H1 (cell line): ENCODE data around the gene NLK.

Experiments used
- CHD2 ChIP-seq: IDR thresholded peaks from 2 replicates; pipeline ENCODE4 v1.6.1; 2012; ENCODE audit warnings: low read length, improper control_type of control experiment
- CREB1 ChIP-seq: IDR thresholded peaks from 2 replicates; pipeline ENCODE4 v1.6.1; 2012; ENCODE audit warnings: inconsistent platforms
- EGR1 ChIP-seq: IDR thresholded peaks from 2 replicates; pipeline ENCODE4 v1.6.1; 2011; ENCODE audit warnings: low read depth, low read length, borderline replicate concordance
- EP300 ChIP-seq, 2 experiments: IDR thresholded peaks; 1 replicate in 1 of 2; 2 replicates in 1 of 2; pipeline ENCODE4 v1.6.1; 2011 to 2012; ENCODE audit warnings: low read depth in 2 of 2, low read length in 2 of 2, mild to moderate bottlenecking in 2 of 2, borderline replicate concordance in 1 of 2, inconsistent platforms in 1 of 2, moderate library complexity in 1 of 2
- EZH2 ChIP-seq: fragments of 200-600 bp; sonication (generic); IDR thresholded peaks from 2 replicates; pipeline ENCODE4 v1.7.1; 2012; ENCODE audit warnings: low read depth, mild to moderate bottlenecking, moderate library complexity, low read length, inconsistent platforms; ENCODE audit not compliant: severe bottlenecking
- GABPA ChIP-seq: IDR thresholded peaks from 2 replicates; pipeline ENCODE4 v1.6.1; 2011; ENCODE audit warnings: mild to moderate bottlenecking, low read length, moderate library complexity, borderline replicate concordance; ENCODE audit not compliant: insufficient read depth
- SP1 ChIP-seq: IDR thresholded peaks from 2 replicates; pipeline ENCODE4 v1.6.1; 2011; ENCODE audit warnings: low read depth, low read length
- TF ChIP-seq, protein P1 (sequence below), 3 experiments: IDR thresholded peaks; 1 replicate in 2 of 3; 2 replicates in 1 of 3; pipeline versions ENCODE4 v1.5.1 to v1.6.1; 2011; ENCODE audit warnings: low read length in 3 of 3, mild to moderate bottlenecking in 3 of 3, inconsistent platforms in 2 of 3, low read depth in 1 of 3, moderate library complexity in 1 of 3; ENCODE audit not compliant: insufficient read depth in 1 of 3; ENCODE audit errors: control extremely low read depth in 1 of 3

DNA sequence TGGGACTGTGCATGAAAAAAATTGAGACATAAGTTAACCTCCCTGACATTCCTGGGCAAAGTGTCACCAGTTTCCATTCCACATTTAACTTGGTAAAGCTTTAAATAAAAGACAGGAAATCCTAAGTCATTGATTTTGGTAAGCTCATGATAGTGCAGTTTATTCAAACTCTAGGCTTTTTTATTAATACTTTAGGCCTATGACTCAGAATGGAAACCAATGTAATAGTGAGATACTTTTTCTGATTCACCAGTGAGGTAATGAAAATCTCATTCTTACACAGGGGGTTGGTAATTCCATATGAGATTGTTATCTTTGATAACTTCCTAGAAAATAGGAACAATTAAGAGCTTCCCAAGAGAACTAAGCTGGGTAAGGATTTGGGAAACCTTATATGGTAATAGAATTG is 91.1 kb downstream of the NLK start:
- TF ChIP-seq GABPA, result no peak
- TF ChIP-seq, protein P1, sequence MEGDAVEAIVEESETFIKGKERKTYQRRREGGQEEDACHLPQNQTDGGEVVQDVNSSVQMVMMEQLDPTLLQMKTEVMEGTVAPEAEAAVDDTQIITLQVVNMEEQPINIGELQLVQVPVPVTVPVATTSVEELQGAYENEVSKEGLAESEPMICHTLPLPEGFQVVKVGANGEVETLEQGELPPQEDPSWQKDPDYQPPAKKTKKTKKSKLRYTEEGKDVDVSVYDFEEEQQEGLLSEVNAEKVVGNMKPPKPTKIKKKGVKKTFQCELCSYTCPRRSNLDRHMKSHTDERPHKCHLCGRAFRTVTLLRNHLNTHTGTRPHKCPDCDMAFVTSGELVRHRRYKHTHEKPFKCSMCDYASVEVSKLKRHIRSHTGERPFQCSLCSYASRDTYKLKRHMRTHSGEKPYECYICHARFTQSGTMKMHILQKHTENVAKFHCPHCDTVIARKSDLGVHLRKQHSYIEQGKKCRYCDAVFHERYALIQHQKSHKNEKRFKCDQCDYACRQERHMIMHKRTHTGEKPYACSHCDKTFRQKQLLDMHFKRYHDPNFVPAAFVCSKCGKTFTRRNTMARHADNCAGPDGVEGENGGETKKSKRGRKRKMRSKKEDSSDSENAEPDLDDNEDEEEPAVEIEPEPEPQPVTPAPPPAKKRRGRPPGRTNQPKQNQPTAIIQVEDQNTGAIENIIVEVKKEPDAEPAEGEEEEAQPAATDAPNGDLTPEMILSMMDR (IDR thresholded peaks at IDR 0.05; ENCODE audit: control extremely low read depth in 1 of 3, insufficient read depth in 1 of 3, low read depth in 1 of 3, low read length in 3 of 3), result no peak
- no peak for TF ChIP-seq EZH2
- no peak for TF ChIP-seq EGR1
- TF ChIP-seq SP1, result no peak
- no peak for TF ChIP-seq CHD2
- TF ChIP-seq CREB1, result no peak
- TF ChIP-seq EP300 (IDR thresholded peaks at IDR 0.05; ENCODE audit: borderline replicate concordance in 1 of 2, low read depth in 2 of 2, low read length in 2 of 2), result no peak
